Epithelial cell of prostate (primary cell): ENCODE data around the gene FAM217A.
"Not testable (repeated sequence)": the region's sequence is repeated elsewhere in the genome, so short reads cannot be mapped to it uniquely, and the experiment has no call there.

Experiments
- DNase-seq: peaks from one replicate; pipeline ENCODE4 v3.0.0-alpha.2; 2011; ENCODE audit warnings: low read depth, low spot score
- H3K27ac ChIP-seq: fragments of 450-650 bp; 2 replicates; pipeline ENCODE4 v1.5.1; 2017; ENCODE audit warnings: mild to moderate bottlenecking

FAM217A gene

GRCh38 chr6:4090043-4090442 lies 11.1 kb upstream of the FAM217A start:
- not testable (repeated sequence) for DNase-seq, H3K27ac ChIP-seq

- no peak overlapping the region for H3K27ac ChIP-seq
Observed at GRCh38 chr6:4088704-4089103, 9.8 kb upstream of the FAM217A start.

GRCh38 chr6:4085332-4085700 lies 6.4 kb upstream of the FAM217A start:
- DNase-seq, result no peak

More at GRCh38 chr6:4088704-4089103, 9.8 kb upstream of the FAM217A start:
- no peak for DNase-seq

GRCh38 chr6:4084444-4085331 lies 5.8 kb upstream of the FAM217A start:
- no peak for DNase-seq
- H3K27ac ChIP-seq, result no peak overlapping the region

More at GRCh38 chr6:4085332-4085700, 6.4 kb upstream of the FAM217A start:
- H3K27ac ChIP-seq, result no peak overlapping the region

GRCh38 chr6:4074478-4075235 lies 4.3 kb downstream of the FAM217A start:
- no peak for DNase-seq
- no peak overlapping the region for H3K27ac ChIP-seq

- no peak overlapping the region for H3K27ac ChIP-seq
- no peak for DNase-seq
Observed at GRCh38 chr6:4071330-4071729, 7.6 kb downstream of the FAM217A start.

- DNase-seq, result no peak
- H3K27ac ChIP-seq, result no peak overlapping the region
Observed at GRCh38 chr6:4069199-4069598, 9.7 kb downstream of the FAM217A start.

- DNase-seq, result no peak
- no peak overlapping the region for H3K27ac ChIP-seq
Observed at GRCh38 chr6:4067673-4068072, 11.3 kb downstream of the FAM217A start.

- no peak overlapping the region for H3K27ac ChIP-seq
- DNase-seq, result no peak
Observed at GRCh38 chr6:4066029-4066755, 12.7 kb downstream of the FAM217A start.

- DNase-seq, result peak; percentile 41
- H3K27ac ChIP-seq, result peak overlapping the region; percentile 97
Observed at GRCh38 chr6:4059115-4059777, 19.7 kb downstream of the FAM217A start.

- no peak for DNase-seq
- H3K27ac ChIP-seq, result no peak overlapping the region
Observed at GRCh38 chr6:4057036-4057435, 21.9 kb downstream of the FAM217A start.

GRCh38 chr6:4055420-4056041 lies 23.4 kb downstream of the FAM217A start:
- peak; percentile 63 for DNase-seq
- peak overlapping the region; percentile 34 for H3K27ac ChIP-seq

GRCh38 chr6:4049246-4049645 lies 29.7 kb downstream of the FAM217A start:
- no peak for DNase-seq
- no peak overlapping the region for H3K27ac ChIP-seq

GRCh38 chr6:4041480-4041879 lies 37.5 kb downstream of the FAM217A start:
- no peak for DNase-seq
- H3K27ac ChIP-seq, result no peak overlapping the region

GRCh38 chr6:4039348-4039747 lies 39.6 kb downstream of the FAM217A start:
- no peak for DNase-seq
- H3K27ac ChIP-seq, result no peak overlapping the region

GRCh38 chr6:4036581-4036980 lies 42.4 kb downstream of the FAM217A start:
- no peak overlapping the region for H3K27ac ChIP-seq

GRCh38 chr6:4032475-4032874 lies 46.5 kb downstream of the FAM217A start:
- DNase-seq, result no peak
- H3K27ac ChIP-seq, result no peak overlapping the region

More at GRCh38 chr6:4036581-4036980, 42.4 kb downstream of the FAM217A start:
- DNase-seq, result no peak

- H3K27ac ChIP-seq, result no peak overlapping the region
- DNase-seq, result no peak
Observed at GRCh38 chr6:4031442-4031841, 47.5 kb downstream of the FAM217A start.

GRCh38 chr6:4030669-4031068 lies 48.3 kb downstream of the FAM217A start:
- DNase-seq, result no peak
- H3K27ac ChIP-seq, result no peak overlapping the region

- no peak overlapping the region for H3K27ac ChIP-seq
- no peak for DNase-seq
Observed at GRCh38 chr6:4029687-4030086, 49.2 kb downstream of the FAM217A start.
